GM21515 (cell line): ENCODE measurements around the gene CHDH.

ENCODE experiments used
- ATAC-seq: cut with Tn5 transposase; IDR thresholded peaks from one replicate; pipeline ENCODE4 v1.9.1; 2021; ENCODE audit not compliant: unreplicated experiment

Gene CHDH

DNA sequence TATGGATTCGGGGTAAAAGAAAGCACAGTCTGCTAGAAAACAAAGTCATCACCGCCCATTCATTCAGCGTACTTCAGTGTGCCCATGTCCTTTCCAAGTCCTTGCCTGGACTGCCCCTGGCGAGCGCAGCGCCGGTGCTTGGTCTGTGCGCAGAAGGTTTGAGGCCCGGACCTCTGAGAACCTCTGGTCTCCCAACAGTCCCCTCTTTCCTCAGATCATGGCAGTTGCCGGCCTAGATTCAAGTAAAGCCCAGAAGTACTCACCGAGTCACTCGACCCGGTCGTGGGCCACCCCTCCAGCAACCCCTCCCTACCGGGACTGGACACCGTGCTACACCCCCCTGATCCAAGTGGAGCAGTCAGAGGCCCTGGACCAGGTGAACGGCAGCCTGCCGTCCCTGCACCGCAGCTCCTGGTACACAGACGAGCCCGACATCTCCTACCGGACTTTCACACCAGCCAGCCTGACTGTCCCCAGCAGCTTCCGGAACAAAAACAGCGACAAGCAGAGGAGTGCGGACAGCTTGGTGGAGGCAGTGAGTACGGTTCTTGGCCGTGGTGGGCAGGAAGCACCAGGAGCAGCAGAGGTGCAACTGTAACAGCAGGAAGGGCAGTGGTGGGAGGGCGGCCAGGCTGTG, 36.3 kb downstream of the CHDH start:
- no peak for ATAC-seq

DNA sequence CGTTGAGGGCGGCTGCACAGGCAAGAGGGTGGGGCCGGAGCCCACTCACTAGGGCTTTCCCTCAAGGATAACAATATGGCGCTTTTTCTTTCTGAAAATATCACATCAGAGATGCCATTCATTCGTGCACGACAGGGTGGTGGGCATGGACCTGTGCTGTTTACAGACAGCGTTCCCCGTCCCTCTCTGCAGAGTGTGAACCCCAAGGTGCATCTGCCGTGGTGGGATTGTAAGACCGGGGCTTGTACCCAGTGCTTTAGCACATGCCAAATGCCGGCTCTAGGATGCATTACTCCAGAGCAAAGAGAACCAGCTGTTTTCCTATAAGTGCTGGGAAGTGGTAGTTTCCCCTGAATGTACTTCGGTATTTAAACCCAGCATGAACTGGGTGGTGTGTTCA, 37.0 kb downstream of the CHDH start:
- no peak for ATAC-seq

DNA sequence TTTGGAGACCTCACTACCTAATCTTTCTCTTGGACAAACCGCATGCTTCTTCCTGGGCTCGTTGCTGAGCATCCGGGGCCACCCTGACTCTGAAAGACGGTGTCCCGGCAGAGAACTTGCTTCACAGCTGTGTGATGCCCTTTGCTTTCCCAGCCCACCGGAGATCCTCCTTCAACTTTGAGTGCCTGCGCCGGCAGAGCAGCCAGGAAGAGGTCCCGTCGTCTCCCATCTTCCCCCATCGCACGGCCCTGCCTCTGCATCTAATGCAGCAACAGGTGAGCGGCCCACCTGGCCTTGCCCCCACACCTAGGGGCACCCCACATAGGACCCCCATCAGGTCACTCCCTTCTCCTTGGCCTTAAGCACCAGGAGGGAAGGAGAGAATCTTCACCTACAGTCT, 37.7 kb downstream of the CHDH start:
- no peak for ATAC-seq

DNA sequence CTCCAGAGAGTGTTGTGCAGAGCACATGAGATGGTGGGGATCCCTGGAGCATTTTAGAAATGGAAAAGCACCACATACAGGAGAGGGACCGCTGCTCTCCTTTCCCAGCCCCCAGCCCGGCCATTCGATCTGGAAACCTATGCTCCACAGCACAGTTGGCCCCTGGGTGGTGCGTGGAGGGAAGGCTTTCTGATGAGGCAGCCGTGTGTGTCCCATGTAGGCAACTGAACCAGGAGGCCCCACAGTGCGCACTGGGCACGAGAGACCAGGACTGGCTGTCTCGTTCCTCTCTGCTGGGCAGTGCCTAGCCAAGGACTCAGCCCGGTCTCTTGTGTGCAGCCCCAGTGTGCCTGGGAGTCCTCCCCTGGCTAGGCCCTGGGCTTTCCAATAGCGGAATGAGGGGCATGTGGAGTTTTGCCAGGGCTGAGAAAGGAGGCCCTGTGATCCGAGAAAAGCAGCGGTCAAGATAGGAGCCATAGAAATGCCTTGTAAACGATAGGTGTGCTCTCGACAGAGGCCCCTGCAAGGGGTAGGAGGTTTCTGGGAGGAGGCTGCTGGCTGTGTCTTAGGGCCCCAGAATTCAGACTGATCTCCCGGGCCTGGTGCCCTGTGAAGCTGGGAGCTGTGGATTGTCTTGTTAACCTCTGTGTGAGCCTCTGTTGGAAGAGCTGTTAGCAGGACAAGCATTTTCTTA, 39.0 kb downstream of the CHDH start:
- no peak for ATAC-seq

DNA sequence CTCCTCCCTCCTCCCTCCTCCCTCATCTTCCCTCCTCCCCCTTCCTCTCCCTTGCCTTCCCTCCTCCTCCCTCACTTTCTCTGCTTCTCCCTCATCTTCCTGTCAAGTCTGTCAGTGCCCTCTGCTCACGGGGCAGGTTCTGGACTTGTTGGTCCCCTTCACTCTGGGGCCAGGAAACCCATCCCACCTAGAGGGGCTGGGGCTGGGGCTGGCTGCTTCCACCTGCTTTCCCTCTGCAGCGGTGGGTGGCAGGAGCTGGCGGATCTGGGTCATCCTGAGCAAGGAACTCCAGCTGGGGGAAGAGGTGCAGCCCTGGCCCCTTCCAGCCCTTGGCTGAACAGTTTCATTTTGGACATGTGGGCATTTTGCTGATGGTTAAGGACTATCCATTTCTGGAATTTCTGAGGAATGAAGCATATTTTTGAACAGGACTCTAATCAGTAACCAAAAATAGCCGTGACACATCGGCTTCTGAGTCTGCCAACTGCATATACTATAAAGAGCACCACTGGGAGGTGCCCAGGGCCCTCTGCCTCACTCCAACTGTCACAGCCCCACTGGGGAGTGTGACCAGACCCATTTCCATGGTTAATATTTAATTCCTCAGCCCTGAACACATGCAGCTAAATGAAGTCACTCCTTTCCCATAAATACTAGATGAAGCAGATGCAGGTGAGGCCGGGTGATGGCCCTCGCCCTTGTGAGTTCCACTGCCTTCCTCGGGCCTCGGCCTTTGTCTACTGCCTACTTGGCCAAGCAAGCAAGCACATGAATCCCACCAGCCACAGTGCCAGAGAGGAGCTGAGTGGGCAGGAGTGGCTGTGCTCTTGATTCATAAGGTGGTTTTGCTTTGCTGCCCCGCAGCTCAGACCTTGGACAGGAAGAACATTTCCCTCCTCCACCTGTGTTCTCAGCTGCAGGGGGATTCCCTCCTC, 39.8 kb downstream of the CHDH start:
- no peak for ATAC-seq

DNA sequence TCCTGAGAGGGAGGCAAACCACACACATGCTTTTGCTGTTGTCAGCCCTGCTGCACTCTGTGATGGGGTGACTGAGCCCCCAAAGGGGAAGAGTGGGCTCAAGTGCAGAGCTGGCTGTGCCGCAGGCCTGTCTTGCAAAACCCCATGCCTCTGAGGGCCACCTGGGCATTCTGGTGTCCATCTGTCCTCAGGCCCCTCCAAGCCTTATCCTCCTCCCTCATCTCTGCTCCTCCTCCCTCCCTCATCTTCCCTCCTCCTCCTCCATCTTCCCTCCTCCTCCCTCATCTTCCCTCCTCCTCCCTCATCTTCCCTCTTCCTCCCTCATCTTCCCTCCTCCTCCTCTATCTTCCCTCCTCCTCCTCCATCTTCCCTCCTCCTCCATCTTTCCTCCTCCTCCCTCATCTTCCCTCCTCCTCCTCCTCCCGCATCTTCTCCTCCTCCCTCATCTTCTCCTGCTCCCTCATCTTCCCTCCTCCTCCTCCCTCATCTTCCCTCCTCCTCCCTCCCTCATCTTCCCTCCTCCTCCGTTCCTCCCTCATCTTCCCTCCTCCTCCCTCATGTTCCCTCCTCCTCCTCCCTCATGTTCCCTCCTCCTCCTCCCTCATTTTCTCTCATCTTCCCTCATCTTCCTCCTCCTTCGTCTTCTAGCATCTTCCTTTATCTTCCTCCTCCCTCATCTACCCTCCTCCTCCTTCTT, 40.6 kb downstream of the CHDH start:
- ATAC-seq, result no peak

DNA sequence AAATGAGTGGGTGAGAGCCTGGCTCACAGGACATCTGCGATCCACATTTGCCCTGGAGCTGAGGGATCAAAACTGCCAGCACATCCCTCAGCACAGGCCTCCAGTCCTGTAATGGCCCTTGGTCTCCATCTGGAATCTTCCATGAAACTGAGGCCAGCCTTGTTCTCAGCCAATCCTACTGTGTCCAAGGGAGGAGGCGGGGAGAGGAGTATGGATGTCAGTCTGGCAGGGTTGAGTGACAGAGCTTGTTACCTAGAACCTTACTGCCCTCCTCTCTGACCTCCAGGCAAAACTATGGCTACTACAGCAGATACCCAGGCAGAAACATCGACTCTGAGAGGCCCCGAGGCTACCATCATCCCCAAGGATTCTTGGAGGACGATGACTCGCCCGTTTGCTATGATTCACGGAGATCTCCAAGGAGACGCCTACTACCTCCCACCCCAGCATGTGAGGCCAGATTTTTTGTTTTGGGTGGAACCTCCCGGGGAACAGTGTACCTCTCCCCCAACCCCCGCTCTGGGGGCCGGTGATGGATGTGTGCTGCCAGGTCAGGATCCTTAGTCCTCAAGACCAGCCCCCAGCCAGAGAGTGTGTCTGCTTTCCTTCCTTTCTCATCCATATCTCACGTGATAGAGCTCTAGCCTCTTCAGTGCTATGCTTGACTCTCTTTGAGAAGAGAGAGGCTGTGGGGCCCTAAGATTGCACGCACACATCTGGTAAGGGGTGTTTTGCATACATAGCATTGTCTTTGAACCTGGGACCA, 41.3 kb downstream of the CHDH start:
- peak; percentile 61 for ATAC-seq

DNA sequence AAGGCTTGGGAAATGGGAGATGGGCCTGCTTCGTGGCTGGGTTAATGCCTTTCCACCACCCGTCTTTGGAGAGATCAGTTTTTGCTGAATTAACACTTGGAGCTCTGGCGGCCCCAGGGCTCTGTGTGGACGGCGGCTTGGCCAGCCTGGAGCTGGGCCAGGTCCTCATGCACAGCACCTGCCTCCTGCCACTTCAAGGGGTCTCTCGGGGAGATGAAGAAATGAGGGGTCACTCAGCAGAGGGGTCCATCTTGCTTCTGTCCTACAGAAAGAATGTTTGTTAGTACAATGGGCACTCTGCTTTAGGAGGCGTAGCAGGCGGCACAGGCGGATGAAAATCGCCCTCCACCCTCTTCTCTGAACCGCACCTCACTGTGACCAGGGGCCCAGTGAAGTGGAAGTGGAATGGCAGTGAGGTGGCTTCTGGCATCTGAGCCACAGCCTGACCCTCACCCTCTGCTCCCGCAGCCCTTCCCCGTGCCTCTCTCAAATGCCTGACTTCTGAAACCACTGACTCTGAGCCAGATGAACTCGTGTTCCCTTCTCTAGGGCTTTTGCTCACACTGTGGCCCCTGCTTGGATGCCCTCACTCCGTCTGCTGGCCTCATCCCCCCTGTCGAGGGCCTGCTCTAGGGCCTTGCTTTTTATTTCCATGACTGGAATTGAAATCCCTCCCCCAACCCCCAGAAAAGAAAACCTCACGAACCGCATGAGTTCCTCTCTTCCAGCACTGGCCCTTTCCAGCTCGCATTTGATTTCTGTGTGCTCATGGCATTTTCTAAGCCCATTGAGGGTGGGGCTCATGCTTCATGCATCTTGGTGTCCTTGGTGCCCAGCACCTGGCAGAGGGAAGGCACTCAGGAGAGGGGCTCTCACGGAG, 42.2 kb downstream of the CHDH start:
- no peak for ATAC-seq

DNA sequence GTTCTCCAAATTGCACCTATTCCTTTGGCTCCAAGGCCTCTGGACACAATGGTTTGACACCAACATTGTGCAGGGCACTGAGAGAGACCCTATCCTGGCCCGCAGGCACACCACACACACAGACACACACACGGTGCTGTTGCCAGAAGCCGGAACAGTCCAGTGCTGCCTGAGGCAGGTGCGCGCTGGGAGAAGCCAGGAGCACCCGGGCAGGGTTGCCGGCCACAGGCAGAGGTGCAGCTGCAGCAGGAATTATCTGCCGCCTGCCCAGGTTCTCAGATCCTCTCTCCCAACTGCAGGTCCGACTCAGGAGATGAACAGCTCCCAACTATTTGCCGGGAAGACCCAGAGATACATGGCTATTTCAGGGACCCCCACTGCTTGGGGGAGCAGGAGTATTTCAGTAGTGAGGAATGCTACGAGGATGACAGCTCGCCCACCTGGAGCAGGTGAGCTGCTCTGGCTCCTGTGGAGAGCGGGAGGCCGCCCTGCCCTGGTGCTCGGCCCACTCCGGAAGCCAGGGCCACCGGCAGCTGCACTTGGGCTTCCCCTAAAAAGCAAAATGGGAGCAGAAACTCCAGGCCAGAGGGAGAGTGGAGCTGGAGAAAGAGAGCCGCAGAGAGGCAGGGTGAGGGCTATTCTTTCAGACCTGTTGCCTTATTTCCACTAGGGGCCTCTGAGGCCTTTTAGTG, 42.9 kb downstream of the CHDH start:
- ATAC-seq, result no peak

DNA sequence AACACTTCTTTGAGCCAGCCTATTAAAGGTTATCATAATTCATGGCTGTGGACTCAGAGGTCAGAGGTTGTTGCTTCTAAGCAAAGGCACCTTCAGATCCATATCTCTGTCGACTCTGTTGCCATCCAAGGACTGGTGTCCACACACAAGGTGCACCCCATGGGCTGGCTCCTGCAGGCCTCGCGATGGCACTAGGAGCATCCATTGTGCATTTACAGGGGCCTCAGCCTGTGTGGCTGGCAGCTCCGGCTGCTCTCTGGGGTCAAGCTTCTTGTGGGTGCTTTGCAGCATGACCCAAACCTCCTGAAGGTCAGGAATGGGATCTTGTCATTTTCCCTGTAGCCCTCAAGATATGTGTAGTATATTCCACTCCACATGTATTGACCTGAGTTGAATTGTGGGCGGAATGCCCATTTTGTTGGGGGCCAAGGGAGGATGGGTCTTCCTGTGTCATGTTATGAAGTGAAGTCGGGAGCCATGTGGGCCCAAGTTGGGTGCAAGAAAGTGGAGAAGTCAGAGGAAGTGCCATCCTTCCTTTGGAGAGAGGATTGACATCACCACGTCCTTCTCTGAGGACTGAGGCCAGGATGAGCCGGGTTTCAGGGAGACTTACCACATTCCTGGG, 43.9 kb downstream of the CHDH start:
- no peak for ATAC-seq

DNA sequence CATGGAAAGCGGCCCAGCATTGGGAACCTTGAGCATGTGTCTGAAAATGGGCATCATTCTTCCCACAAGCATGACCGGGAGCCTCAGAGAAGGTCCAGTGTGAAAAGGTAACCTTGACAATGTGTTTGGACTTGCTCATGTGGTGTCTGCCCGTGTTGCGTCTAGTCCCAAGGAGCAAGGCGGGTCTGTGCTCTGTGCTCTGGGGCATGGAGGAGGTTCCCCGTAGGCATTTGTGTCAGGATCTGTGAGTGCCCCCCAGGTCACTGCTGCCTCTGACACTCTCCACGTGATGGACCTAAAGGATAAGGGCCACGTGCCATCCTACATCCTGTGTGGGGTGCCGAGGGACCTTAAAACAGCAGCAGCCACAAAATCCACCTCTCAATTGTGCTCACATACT, 44.9 kb downstream of the CHDH start:
- no peak for ATAC-seq

DNA sequence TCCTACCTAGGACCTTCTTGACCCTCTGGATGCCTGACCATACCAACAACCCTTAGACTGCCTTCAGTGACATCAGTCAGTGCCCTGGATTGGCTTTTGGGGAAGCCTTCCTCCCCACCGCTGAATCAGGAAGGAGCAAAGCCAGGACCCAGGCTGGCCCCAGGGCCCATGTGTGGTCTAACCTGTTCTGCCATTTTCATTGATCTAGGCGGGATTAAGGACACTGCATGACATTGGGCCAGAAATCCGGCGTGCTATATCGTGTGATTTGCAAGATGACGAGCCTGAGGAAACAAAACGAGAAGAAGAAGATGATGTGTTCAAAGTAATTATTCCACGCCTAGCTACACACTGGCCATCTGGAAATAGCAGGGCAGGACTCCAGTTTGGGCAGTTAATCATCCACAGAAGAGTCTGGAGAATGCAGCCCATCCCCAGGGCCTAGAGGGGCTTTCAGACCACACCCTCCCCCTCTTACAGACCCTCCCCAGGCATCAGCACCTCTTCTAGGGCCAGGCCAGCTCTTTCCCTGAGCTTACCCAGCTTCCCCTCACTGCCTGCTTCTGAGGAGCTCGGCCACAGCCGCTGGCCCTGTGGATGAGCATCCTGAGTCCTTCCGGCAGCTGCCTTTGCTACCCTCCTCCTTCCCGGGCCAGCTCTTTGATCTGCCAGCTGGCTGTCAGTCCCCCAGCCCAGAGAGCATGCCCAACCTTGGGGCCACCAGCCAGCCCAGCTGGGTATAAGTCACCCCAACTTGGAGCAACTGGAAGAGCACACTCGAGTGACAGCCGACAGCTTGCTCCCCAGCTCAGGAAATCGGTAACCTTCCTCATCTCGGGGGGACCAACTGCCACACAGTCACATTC, 45.9 kb downstream of the CHDH start:
- no peak for ATAC-seq

DNA sequence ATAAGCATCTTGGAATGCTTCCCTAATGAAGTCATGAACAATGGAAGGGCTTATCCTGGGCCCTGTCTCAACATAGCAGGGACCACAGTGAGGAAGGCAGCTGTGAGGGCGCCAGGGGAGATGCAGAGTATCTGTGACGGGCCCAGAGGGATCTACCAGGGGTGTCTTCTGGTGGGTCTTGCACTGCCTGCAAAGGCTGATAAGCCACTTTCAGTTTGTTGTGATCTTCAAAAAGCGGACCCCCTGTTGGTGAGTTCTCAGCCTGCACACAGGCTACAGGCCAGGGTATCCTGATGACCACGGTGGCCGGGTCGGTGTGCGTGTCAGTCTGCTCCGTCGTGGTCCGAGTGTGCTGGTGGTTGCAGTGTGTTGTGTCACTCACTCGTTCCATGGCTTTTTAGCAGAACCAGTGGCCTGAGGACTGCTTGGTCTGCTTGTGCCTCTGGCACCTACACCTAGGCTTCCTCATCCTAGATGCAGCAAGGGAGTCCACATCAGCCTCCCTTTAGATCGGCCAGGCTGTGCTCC, 46.8 kb downstream of the CHDH start:
- no peak for ATAC-seq

DNA sequence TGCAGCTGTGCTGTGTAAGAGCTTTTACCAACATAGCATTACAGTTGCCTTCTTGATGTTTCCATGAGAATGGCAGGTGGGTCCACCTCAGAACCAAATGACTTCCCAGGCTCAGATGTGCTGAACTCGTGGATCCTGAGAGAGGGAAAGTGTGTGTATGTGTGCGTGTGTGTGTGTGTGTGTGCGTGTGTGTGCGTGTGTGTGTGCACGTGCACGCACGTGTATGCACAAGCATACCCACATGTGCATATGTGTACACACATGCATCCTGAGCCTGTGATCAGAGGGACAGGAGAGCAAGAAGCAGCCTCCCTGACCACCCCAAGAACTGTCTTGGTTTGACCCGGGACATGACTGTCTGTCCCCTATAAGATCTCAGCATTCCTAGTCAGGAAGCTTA, 48.1 kb downstream of the CHDH start:
- no peak for ATAC-seq

DNA sequence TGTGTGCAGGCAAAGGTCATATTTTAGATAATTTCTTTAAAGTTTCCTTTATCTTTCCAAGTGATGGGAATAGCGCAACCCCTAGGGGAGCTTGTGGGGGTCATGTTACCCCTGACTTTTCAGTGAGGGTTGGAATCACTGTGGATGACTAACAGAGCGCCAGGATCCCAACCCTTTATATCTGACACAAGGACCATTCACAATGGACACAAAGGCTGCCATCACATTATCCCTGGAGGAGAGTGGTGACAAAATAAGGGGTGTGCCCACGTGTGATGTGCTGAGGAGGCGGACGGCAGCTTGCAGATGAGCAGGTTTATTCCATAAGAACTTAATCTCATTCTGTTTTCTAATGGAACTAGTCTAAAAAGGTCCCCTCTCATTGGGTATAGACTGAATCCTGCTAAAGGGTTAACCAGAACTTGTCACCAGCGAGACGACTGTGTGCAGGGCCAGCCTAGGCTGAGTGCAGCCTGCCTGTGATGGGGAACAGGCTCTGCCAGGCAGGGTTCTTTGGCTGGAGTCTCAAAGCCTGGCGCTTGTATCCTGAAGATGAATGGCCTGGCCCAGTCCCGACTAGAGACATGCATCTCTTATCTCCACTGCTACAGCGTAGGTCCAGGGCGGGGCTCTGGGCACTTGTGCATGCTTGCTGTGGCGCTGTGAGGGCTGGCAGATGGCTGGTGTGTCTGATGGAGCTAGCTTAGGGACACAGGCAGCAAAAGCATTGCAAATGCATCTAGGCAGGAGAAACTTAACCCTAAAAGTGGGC, 50.2 kb downstream of the CHDH start:
- no peak for ATAC-seq

DNA sequence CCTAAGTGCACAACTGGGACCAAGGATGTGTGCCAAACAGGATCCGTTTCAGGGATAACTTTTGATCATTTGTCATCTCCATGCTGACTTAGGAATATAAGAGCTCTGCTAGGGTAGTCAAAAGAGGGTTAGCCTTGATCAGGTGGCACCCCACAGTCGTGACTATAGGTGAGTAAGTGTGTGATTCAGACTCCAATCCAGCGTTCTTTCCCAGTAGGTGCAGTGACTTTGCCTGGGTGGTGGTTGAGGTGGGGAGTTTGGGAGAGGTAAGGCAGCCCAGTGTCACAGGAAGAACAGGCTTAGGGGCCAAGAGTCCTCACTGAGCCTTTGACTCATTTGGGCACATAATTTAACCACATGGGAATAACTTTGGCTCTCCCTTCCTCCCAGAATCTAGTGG, 51.0 kb downstream of the CHDH start:
- no peak for ATAC-seq

DNA sequence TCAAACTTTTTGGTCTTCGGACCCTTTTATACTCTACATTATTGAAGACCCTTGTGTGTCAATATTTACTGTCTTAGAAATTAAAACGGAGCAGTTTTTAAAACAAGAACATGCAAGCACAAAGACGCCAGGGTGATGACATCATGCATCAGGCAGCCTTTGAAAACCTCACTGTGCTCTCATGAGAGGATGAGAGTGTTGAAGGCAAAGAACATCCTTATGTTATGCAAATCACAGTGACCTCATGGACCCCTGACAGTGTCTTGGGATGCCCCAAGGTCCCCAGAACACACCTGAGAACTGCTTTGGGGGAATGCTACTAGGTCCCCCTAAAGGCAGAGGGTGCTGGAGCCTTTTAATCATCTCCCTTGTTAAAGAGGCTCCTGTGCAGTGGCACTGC, 51.6 kb downstream of the CHDH start:
- no peak for ATAC-seq
